ENCODE data around the gene PANK4. TPM values are rescaled to one million over a fixed set of nuclear protein-coding genes. Genes with fewer than 3 reads are reported as not detected.

The PANK4 gene
- total and polyA plus RNA-seq, 9 of the 15 experiments (the other 6 are each of a cell fraction or from before 2014, with no cell fraction given), result 0.93 to 55.6 (median 31.5) TPM

- intact Hi-C loops (cut with micrococcal nuclease) (no loop called here), in situ Hi-C loops (cut with MboI) (loop anchor here (25.0 kb wide), 1 partner anchor 340 kb away; the partner anchor contains the start of gene FAAP20)
- no peak for ATAC-seq
- no peak for DNase-seq (ENCODE audit: extremely low read depth in 1 of 4, low spot score in 3 of 4)
- peaks cover 39% of the 10 kb centered on the region for H4K20me1 ChIP-seq (replicated peaks; ENCODE audit: control insufficient read depth, insufficient read depth, low read length)
- H3K27me3 ChIP-seq (ENCODE audit: control insufficient read depth in 2 of 2, insufficient read depth in 2 of 2, low read length in 2 of 2), result peaks cover 29 to 34% of the 10 kb centered on the region in 2 experiments; a peak in 4 of 5 replicates
- peaks cover 36% of the 10 kb centered on the region for H3K79me2 ChIP-seq (ENCODE audit: control insufficient read depth, insufficient read depth, low read length)
- peaks cover 26% of the 10 kb centered on the region for H3K36me3 ChIP-seq (ENCODE audit: control insufficient read depth, insufficient read depth, low read length)
- FAIRE-seq, result no peak
- H3K9ac ChIP-seq (ENCODE audit: insufficient read depth in 1 of 2, low read depth in 2 of 2, low read length in 2 of 2), result peak overlapping the region in 1 of 2 experiments; percentile 65; a peak in 1 of 4 replicates
- no peak overlapping the region for H3K27ac ChIP-seq (ENCODE audit: extremely low read depth, low read depth, low read length)
- 61% methylated on average over 4 of the region's 4 CpGs for WGBS (ENCODE audit: insufficient coverage, low coverage, missing lambda C conversion rate)
- no peaks in the 10 kb centered on the region for H3K9me3 ChIP-seq (replicated peaks; ENCODE audit: control insufficient read depth, insufficient read depth, low read depth, low read length)
- TF ChIP-seq NFRKB (IDR thresholded peaks at IDR 0.05; ENCODE audit: low read depth), result no peak
- no TSS peak for BruUV-seq (replicated peaks)
- H3K4me2 ChIP-seq (ENCODE audit: insufficient read depth, low read length), result no peak overlapping the region
- peaks cover 24 to 88% of the 10 kb centered on the region in 2 experiments; a peak in 4 of 5 replicates for H3K4me1 ChIP-seq (replicated peaks in 1 of 2; ENCODE audit: control insufficient read depth in 2 of 2, insufficient read depth in 2 of 2, low read length in 2 of 2)
- ChIA-PET POLR2A (interaction anchor here (0.5 kb wide), 1 partner anchor 20 kb away, joined by 3 read pairs; no protein-coding TSS in a partner anchor), CTCF (ENCODE audit: low intra/inter-chr PET ratio) (no interaction called here)
- peaks cover 16% of the 10 kb centered on the region for H3K9me1 ChIP-seq (ENCODE audit: control insufficient read depth, insufficient read depth, low read length)
- H2AFZ ChIP-seq (ENCODE audit: low read depth, low read length), result no peak overlapping the region
- H3K4me3 ChIP-seq, result no peak overlapping the region
Observed at GRCh38 chr1:2527556-2527860, 1.1 kb upstream of the PANK4 start.

GRCh38 chr1:2526824-2527555, 594 bp upstream of the PANK4 start:
- H3K27me3 ChIP-seq (ENCODE audit: control insufficient read depth in 2 of 2, insufficient read depth in 2 of 2, low read length in 2 of 2), result peaks cover 26 to 29% of the 10 kb centered on the region in 2 experiments; a peak in 4 of 5 replicates
- H3K9me1 ChIP-seq (ENCODE audit: control insufficient read depth, insufficient read depth, low read length), result peaks cover 18% of the 10 kb centered on the region
- BruUV-seq (replicated peaks), result no TSS peak
- intact Hi-C loops (cut with micrococcal nuclease) (loop anchor here (1.0 kb wide), 1 partner anchor 19 kb away; no protein-coding TSS in a partner anchor), in situ Hi-C loops (cut with MboI) (loop anchor here (25.0 kb wide), 1 partner anchor 340 kb away; the partner anchor contains the start of gene FAAP20)
- H3K4me3 ChIP-seq, result peak overlapping the region; percentile 99; the same call in 1 of the 2 replicates
- no peak overlapping the region for H3K27ac ChIP-seq (ENCODE audit: extremely low read depth, low read depth, low read length)
- peaks cover 31% of the 10 kb centered on the region for H3K36me3 ChIP-seq (ENCODE audit: control insufficient read depth, insufficient read depth, low read length)
- FAIRE-seq, result no peak
- peak overlapping the region; percentile 74 for H3K4me2 ChIP-seq (ENCODE audit: insufficient read depth, low read length)
- 25% methylated on average over 20 of the region's 20 CpGs for WGBS (ENCODE audit: insufficient coverage, low coverage, missing lambda C conversion rate)
- H3K4me1 ChIP-seq (replicated peaks in 1 of 2; ENCODE audit: control insufficient read depth in 2 of 2, insufficient read depth in 2 of 2, low read length in 2 of 2), result peaks cover 24 to 84% of the 10 kb centered on the region in 2 experiments; a peak in 4 of 5 replicates
- no peaks in the 10 kb centered on the region for H3K9me3 ChIP-seq (replicated peaks; ENCODE audit: control insufficient read depth, insufficient read depth, low read depth, low read length)
- DNase-seq (ENCODE audit: extremely low read depth in 1 of 4, low spot score in 3 of 4), result peak in 1 of 4 experiments; percentile 26
- no peak; the same call in 2 of the 3 replicates for ATAC-seq
- H3K9ac ChIP-seq (ENCODE audit: insufficient read depth in 1 of 2, low read depth in 2 of 2, low read length in 2 of 2), result peak overlapping the region in 1 of 2 experiments; percentile 65; a peak in 2 of 4 replicates
- CTCF ChIA-PET (ENCODE audit: low intra/inter-chr PET ratio), result no interaction called here
- POLR2A ChIA-PET, result interaction anchor here (0.5 to 1.7 kb wide), 6 partner anchors 10 to 169 kb away, joined by 3 to 8 read pairs (median 4); no protein-coding TSS in a partner anchor
- H3K79me2 ChIP-seq (ENCODE audit: control insufficient read depth, insufficient read depth, low read length), result peaks cover 41% of the 10 kb centered on the region
- H4K20me1 ChIP-seq (replicated peaks; ENCODE audit: control insufficient read depth, insufficient read depth, low read length), result peaks cover 44% of the 10 kb centered on the region
- H2AFZ ChIP-seq (ENCODE audit: low read depth, low read length), result peak overlapping the region; percentile 53
- TF ChIP-seq MAX (CRISPR knock-in tag; IDR thresholded peaks at IDR 0.05), result peak; percentile 56; the same call in 1 of the 2 replicates
- 0 out of 2 replicates have a peak, but pooled peaks have one; percentile 40 for TF ChIP-seq ZNF165 (CRISPR knock-in tag; IDR thresholded peaks at IDR 0.05; ENCODE audit: borderline replicate concordance)
- 0 out of 2 replicates have a peak, but pooled peaks have one; percentile 24 for TF ChIP-seq CEBPG (CRISPR knock-in tag; IDR thresholded peaks at IDR 0.05)
- TF ChIP-seq CEBPG (tag; conservative IDR thresholded peaks at IDR 0.05 in 1 of 2, IDR thresholded peaks at IDR 0.05 in 1 of 2), result no peak
- no peak for TF ChIP-seq CEBPZ (IDR thresholded peaks at IDR 0.05; ENCODE audit: borderline replicate concordance, low read depth, low read length)
- TF ChIP-seq DNMT1 (IDR thresholded peaks at IDR 0.05), result no peak
- 0 out of 2 replicates have a peak, but pooled peaks have one; percentile 20 for TF ChIP-seq KDM2B (CRISPR knock-in tag; IDR thresholded peaks at IDR 0.05)
- TF ChIP-seq FOSL1 (tag; conservative IDR thresholded peaks at IDR 0.05), result no peak
- no peak for TF ChIP-seq HDAC2 (IDR thresholded peaks at IDR 0.05)
